NOMO-1 (cell line): ENCODE measurements around the gene CA5B.
A peak's percentile ranks its signal among the peaks of the same experiment; 100 is the strongest.
"Not testable (repeated sequence)": the region's sequence is repeated elsewhere in the genome, so short reads cannot be mapped to it uniquely, and the experiment has no call there.

Experiments
- DNase-seq, 2 experiments: peaks; one replicate each; lab custom pipeline; 2025; ENCODE audit not compliant: unreplicated experiment in 2 of 2; lab: John Stamatoyannopoulos, UW

CA5B gene

DNA sequence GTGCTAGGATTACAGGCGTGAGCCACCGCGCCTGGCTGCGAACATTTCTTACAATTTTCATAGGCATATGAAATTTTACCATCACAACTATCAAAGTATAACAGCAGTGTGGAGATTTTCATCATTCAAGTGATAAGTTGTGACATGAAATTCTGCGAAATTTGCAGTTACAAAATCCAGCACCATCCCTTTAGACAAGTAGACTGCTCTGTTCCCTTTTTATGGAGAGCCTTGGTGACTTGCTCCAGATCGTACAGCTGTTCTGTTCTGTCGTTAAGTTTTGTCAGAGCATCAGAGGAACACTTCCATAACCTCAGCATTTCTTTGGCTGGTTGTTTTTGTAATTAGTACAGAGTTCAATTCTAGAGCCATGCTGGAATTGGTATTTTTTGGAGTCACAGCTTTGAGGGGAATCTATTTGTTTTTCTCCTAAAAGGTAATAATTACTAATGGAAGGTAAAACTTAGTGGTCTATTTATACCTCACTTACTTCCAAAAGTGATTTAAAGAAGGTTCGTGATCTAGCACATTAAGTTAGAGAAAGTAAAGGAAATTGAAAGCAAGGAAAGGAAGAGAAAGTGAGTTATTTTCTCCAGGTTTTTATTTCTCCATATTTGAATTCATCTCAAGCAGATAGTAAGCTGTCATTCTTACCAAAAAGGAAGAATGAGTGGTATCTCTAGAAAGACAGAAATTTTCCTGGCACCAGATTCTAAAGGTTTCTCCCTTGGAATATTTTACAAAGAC is 74.3 kb downstream of the CA5B start:
- no peak for DNase-seq

- DNase-seq: no peak
These were observed 75.3 kb downstream of the CA5B start for GRCh38 chrX:15813416-15813815.

- DNase-seq: no peak
These were observed 76.8 kb downstream of the CA5B start for GRCh38 chrX:15814771-15815365.

- DNase-seq: peak; percentile 38 to 76
These were observed 77.8 kb downstream of the CA5B start for GRCh38 chrX:15815779-15816437.

GRCh38 chrX:15816438-15816809 is 78.4 kb downstream of the CA5B start:
- no peak for DNase-seq

DNA sequence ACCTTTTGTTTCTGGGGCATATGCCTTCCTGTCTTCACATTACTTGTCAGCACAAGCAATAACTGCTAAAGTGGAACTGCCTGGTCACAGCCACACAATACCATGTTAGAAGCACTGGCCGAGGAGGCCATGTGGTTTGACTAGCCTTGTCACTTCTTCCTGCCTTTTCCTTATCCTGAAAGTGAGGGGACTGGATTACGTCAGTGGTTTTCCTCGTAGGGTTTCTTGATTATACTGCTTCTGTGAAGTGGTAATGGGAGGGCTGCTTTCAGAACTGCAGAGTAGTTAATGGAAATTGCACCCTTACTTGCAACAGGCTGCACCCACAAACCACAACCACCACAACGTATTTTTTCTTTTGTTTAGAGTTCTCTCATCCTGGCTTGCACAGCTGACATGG is 78.8 kb downstream of the CA5B start:
- peak; percentile 19 to 49 for DNase-seq

DNA sequence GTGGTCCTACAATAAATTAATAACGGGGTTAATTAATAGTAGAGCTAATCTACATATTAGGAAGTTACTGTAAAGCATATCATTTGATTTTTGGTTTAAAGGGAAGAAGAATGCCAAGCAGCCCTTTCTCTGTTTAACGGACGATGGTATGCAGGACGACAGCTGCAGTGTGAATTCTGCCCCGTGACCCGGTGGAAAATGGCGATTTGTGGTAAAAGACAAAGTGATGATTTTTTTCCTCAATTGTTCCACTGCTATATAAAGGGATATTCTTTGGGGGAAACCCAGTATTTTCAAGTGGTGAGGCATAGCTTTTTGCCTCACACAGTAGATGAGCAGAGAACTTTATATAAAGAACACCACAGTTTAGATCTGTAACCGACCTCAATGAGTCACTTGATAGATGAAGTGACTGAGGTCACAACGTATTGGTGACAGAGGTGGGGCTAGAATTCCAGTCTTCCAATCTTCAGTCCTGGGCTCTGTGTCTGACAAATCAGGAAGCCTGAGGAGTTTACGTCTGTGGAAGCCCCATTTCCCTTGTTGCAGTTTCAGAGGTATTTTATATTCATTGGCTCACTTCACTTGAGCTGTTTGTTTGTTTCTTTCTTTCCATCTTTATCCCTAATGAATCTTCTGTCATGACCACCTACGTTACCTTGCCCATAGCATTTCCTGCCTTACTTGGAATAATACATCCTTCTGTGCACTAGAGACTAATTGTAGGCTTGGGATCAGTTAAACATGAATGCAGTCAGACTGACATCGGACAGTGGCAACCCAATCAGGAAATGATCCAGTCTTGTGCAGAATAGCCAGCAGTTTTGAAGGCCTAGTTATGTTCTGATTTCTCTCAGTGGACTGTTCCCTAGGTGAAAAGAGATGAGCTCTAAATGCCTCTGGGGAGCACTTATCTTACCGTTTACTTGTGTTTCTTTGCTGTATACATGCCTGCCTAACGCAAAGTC is 82.3 kb downstream of the CA5B start:
- DNase-seq: no peak

- no peak for DNase-seq
These were observed 84.9 kb downstream of the CA5B start for GRCh38 chrX:15822922-15823321.

DNA sequence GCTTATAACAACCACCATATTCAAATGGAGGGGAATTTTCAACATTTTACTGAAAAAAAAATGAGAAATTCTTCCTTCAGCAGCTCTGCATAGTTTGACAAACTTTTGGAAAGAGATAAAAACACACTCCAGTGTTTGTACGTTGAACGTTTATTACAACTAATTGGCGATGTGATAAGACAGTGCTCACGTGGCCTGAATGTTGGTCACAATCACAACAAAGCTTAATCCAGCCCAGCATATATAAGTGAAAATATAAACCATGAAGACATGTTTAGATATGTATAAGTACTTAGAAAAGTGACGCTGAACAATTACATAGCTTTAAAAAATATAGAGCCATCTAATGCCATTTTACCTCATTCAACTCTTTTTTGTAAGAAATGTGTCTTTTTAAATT is 87.9 kb downstream of the CA5B start:
- DNase-seq: no peak

DNA sequence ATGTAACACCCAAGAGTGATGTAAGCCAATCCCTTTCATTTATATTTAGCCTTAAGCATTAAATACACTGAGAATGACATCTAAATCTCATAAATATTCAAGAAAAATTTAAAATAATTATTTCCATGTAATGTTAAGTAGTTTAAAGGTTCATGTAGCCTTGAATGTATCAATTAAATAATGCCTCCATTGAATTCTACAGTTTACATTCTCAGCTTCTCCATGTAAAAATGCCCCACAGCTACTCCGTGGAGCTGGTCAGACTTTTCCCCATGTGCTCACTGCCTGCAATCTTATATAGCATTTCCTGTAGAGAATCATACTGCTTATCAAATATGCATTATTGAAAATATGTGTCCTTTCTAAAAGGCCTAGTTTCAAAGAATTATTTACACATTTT is 91.1 kb downstream of the CA5B start:
- no peak for DNase-seq

DNA sequence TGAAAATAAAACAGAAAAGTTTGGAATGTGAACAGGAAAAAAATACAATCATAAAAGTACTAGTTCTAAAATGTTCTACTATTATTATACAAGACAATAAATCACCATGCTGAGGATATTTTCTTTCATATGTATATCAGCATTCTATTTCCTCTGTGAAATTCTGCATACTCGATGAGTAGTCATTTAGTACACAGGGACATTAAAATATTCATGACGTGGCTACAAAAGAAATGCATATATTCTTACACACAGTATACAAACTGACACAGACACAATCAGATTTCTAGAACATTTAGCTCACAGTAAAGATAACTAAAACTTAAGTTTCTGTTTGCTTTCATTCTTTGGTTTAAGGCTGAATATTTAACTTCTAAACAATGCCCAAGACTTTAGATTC is 93.3 kb downstream of the CA5B start:
- DNase-seq: not testable (repeated sequence)

- peak; percentile 11 to 50 for DNase-seq
These were observed 96.0 kb downstream of the CA5B start for GRCh38 chrX:15834053-15834452.

DNA sequence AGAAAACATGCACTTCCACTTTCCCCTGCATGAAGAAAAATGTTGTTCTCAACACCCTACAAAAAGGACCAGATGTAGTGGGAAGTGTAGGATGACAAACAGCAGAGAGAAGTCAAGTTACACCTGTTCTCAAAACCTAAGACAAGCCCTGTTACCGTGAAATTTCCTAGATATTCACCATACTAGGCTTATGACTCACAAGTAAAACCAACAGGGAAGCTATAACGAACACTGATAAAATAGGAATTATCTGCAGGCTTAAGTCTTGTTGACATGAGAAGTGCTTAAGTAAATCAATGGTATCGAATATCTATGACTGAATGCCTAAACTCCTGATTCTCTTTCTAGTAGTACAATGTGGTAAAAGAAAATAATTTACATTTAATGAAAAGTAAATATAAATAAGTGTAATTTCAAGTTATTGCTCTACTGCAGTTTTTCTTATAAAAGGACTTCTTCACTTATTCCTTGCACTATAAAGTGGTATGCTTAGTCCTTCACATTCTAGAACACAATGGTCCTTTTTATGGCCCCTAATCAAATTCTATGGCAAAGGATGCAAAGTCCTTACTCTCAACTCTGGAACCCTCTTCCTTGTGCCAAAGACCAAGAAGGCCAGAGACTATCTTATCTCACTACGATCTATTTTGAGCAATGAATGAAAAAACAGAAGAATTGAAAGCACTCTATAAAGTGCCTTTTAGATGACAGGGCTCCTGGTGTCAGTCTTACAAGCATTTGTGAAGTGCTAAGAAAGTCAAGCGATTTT is 96.9 kb downstream of the CA5B start:
- no peak for DNase-seq
